K562 (cell line): ENCODE data around the gene RBFOX1. TPM values are rescaled to one million over a fixed set of nuclear protein-coding genes. Genes with fewer than 3 reads are reported as not detected.

Experiments used
- ATAC-seq: fragments of 200-7000 bp; cut with Tn5 transposase; 3 replicates; pipeline ENCODE4 v1.9.1; 2020; ENCODE audit warnings: moderate library complexity
- BruUV-seq: library from RNA; stranded (reverse); fragments of 400-500 nt; replicated peaks from 2 replicates; lab custom pipeline; 2021; lab: Mats Ljungman, UMichigan
- CTCF ChIA-PET: fragments of 300-600 bp; formaldehyde crosslinking; extraction: SDS; loops from one replicate; lab custom pipeline; 2021; ENCODE audit warnings: low intra/inter-chr PET ratio; lab: Yijun Ruan, JAX
- POLR2A ChIA-PET: fragments of 300-600, 350-650 bp; sonication (Branson Sonifier 250); formaldehyde crosslinking; extraction: SDS; loops from one replicate; lab custom pipeline; 2021; ENCODE audit warnings: antibody characterized with exemption, inconsistent platforms; lab: Yijun Ruan, JAX
- DNase-seq, 4 experiments: peaks; one replicate each; pipeline versions ENCODE4 v3.0.0 to v3.0.0-alpha.2; 2011 to 2018; ENCODE audit warnings: low spot score in 3 of 4, mixed read lengths in 3 of 4; ENCODE audit errors: extremely low read depth in 1 of 4
- FAIRE-seq: peaks from 2 replicates; lab custom pipeline; 2011; peaks lifted over from hg19 to GRCh38; lab: Jason Lieb, UNC
- H2AFZ ChIP-seq: 2 replicates; pipeline ENCODE4 v1.6.0; 2011; ENCODE audit warnings: low read depth, low read length, control low read depth, inconsistent platforms
- H3K27ac ChIP-seq: fragments of 200-600 bp; 3 replicates; pipeline ENCODE4 v1.8.0; 2011; ENCODE audit warnings: low read depth, mild to moderate bottlenecking, control low read depth, inconsistent platforms, low read length, moderate library complexity, mixed read lengths; ENCODE audit errors: extremely low read depth
- H3K27me3 ChIP-seq, 2 experiments: fragments of 300-600 bp in 1 of 2; 2 replicates in 1 of 2; 3 replicates in 1 of 2; pipeline versions ENCODE4 v1.6.0 to v1.8.0; 2011; ENCODE audit warnings: inconsistent platforms in 2 of 2, low read length in 2 of 2, mild to moderate bottlenecking in 1 of 2, mixed read lengths in 1 of 2, moderate library complexity in 1 of 2; ENCODE audit not compliant: control insufficient read depth in 2 of 2, insufficient read depth in 2 of 2
- H3K36me3 ChIP-seq: fragments of 300-600 bp; 3 replicates; pipeline ENCODE4 v1.8.0; 2011; ENCODE audit warnings: mild to moderate bottlenecking, low read length, inconsistent platforms; ENCODE audit not compliant: control insufficient read depth, insufficient read depth
- H3K4me1 ChIP-seq, 2 experiments: fragments of 200-600 bp in 1 of 2; replicated peaks in 1 of 2; 2 replicates in 1 of 2; 3 replicates in 1 of 2; pipeline versions ENCODE4 v1.5.1 to v1.8.0; 2011; ENCODE audit warnings: inconsistent platforms in 2 of 2, low read length in 2 of 2, mild to moderate bottlenecking in 1 of 2, mixed read lengths in 1 of 2, moderate library complexity in 1 of 2; ENCODE audit not compliant: control insufficient read depth in 2 of 2, insufficient read depth in 2 of 2
- H3K4me2 ChIP-seq: 2 replicates; pipeline ENCODE4 v1.6.1; 2011; ENCODE audit warnings: low read length, control low read depth, inconsistent platforms, mixed read lengths; ENCODE audit not compliant: insufficient read depth
- H3K4me3 ChIP-seq: fragments of 200-600 bp; sonication (generic), shearing (Covaris generic); 2 replicates; pipeline ENCODE4 v1.5.1; 2016; ENCODE audit warnings: control low read depth, inconsistent platforms
- H3K79me2 ChIP-seq: fragments of 200-600 bp; 3 replicates; pipeline ENCODE4 v1.8.0; 2011; ENCODE audit warnings: low read length, inconsistent platforms; ENCODE audit not compliant: control insufficient read depth, insufficient read depth
- H3K9ac ChIP-seq, 2 experiments: 2 replicates each; pipeline versions ENCODE4 v1.6.0 to v1.6.1; 2011; ENCODE audit warnings: low read depth in 2 of 2, low read length in 2 of 2, control low read depth in 1 of 2, inconsistent platforms in 1 of 2, mild to moderate bottlenecking in 1 of 2, mixed read lengths in 1 of 2; ENCODE audit not compliant: insufficient read depth in 1 of 2
- H3K9me1 ChIP-seq: one replicate; pipeline ENCODE4 v1.6.0; 2011; ENCODE audit warnings: inconsistent platforms, mild to moderate bottlenecking, low read length, moderate library complexity; ENCODE audit not compliant: control insufficient read depth, insufficient read depth
- H3K9me3 ChIP-seq: replicated peaks from 2 replicates; pipeline ENCODE4 v1.5.1; 2011; ENCODE audit warnings: low read depth, low read length, inconsistent platforms; ENCODE audit not compliant: control insufficient read depth, insufficient read depth
- H4K20me1 ChIP-seq: replicated peaks from 2 replicates; pipeline ENCODE4 v1.6.1; 2011; ENCODE audit warnings: low read length, inconsistent platforms, mixed read lengths; ENCODE audit not compliant: control insufficient read depth, insufficient read depth
- CHCHD3 ChIP-seq: fragments of 250-450 bp; sonication (Bioruptor Pico); IDR thresholded peaks from 2 replicates; pipeline ENCODE4 v2.1.2; 2022; ENCODE audit warnings: mild to moderate bottlenecking
- CREB3 ChIP-seq: fragments of 450-650 bp; conservative IDR thresholded peaks from 2 replicates; pipeline ENCODE4 v1.6.1; 2016; ENCODE audit warnings: missing genetic modification characterization, low read depth, mild to moderate bottlenecking, missing compliant biosample characterization, moderate library complexity
- E2F1 ChIP-seq: sonication (generic); formaldehyde crosslinking; IDR thresholded peaks from 2 replicates; pipeline ENCODE4 v1.8.1; 2023; ENCODE audit warnings: mild to moderate bottlenecking, missing genetic modification reagents, moderate library complexity
- GATAD2A ChIP-seq: fragments of 450-650 bp; IDR thresholded peaks from 2 replicates; pipeline ENCODE4 v1.6.1; 2017
- NFATC3 ChIP-seq: fragments of 450-650 bp; IDR thresholded peaks from 2 replicates; pipeline ENCODE4 v1.6.1; 2017; ENCODE audit warnings: mild to moderate bottlenecking
- SIX5 ChIP-seq, 2 experiments: IDR thresholded peaks; 2 replicates each; pipeline ENCODE4 v1.6.1; 2011; ENCODE audit warnings: low read length in 2 of 2, borderline replicate concordance in 1 of 2, low read depth in 1 of 2, mild to moderate bottlenecking in 1 of 2, moderate library complexity in 1 of 2; ENCODE audit not compliant: insufficient read depth in 1 of 2
- TCF7L2 ChIP-seq: fragments of 150-350 bp; IDR thresholded peaks from 2 replicates; pipeline ENCODE4 v1.6.1; 2016; ENCODE audit warnings: low read depth, mild to moderate bottlenecking, low read length, moderate library complexity
- TEAD4 ChIP-seq, 2 experiments: sonication (generic) in 1 of 2; formaldehyde crosslinking in 1 of 2; IDR thresholded peaks; 2 replicates each; pipeline versions ENCODE4 v1.6.1 to v1.8.0; 2012 to 2022; ENCODE audit warnings: borderline replicate concordance in 1 of 2, inconsistent platforms in 1 of 2, low read length in 1 of 2, mild to moderate bottlenecking in 1 of 2, missing genetic modification reagents in 1 of 2
- TRIM28 ChIP-seq: fragments of 450-650 bp; IDR thresholded peaks from 2 replicates; pipeline ENCODE4 v1.6.1; 2017
- VEZF1 ChIP-seq: fragments of 200-800 bp; sonication (Bioruptor generic); IDR thresholded peaks from 2 replicates; pipeline ENCODE4 v1.6.1; 2017; ENCODE audit warnings: missing genetic modification characterization, missing compliant biosample characterization
- ZNF280A ChIP-seq: fragments of 450-650 bp; IDR thresholded peaks from 2 replicates; pipeline ENCODE4 v1.6.1; 2018; ENCODE audit warnings: mild to moderate bottlenecking, low read depth; ENCODE audit not compliant: partially characterized antibody
- ZNF512 ChIP-seq: IDR thresholded peaks from 2 replicates; pipeline ENCODE4 v1.6.1; 2016; ENCODE audit warnings: missing genetic modification characterization, missing compliant biosample characterization
- ZNF586 ChIP-seq: fragments of 450-650 bp; formaldehyde crosslinking; conservative IDR thresholded peaks from 2 replicates; pipeline ENCODE4 v1.4.0; 2020; ENCODE audit warnings: mild to moderate bottlenecking, moderate library complexity
- WGBS: fragments of 100-300 bp; shearing (Covaris generic); methylation state at CpG from one replicate; pipeline ENCODE4 v1.1.6; 2016; ENCODE audit warnings: low coverage, mixed read lengths; ENCODE audit not compliant: insufficient coverage; ENCODE audit errors: missing lambda C conversion rate; 5-methylcytosine and 5-hydroxymethylcytosine counted together
- in situ Hi-C: fragments of 300-500 bp; cut with MboI; formaldehyde crosslinking; loops from 4 replicates; pipeline ENCODE4 v1.15.0; 2018; ENCODE audit warnings: inconsistent platforms, mixed read lengths
- intact Hi-C: fragments of 100-400 bp; cut with micrococcal nuclease; formaldehyde crosslinking; loops from 2 replicates; pipeline ENCODE4 v1.14.2; 2022
- polyA plus RNA-seq, 8 experiments: library from polyadenylated mRNA; depleted of rRNA in 4 of 8; stranded (reverse) in 5 of 8; unstranded in 3 of 8; fragments of >200 nt; fragmentation: Nextera tagmentation in 2 of 8; fragmentation: Illumina TruSeq in 1 of 8; extraction: Ambion mirVana in 2 of 8; extraction: Trizol in 1 of 8; gene quantifications; 2 replicates each; pipeline versions ENCODE4 v1.2.1 to v1.2.3, GENCODE V29; 2011 to 2014; ENCODE audit warnings: inconsistent platforms in 1 of 8, missing spikeins in 1 of 8
- total RNA-seq, 7 experiments: library from RNA; depleted of rRNA in 6 of 7; stranded (reverse); fragments of >200 nt in 6 of 7; fragmentation: Illumina TruSeq in 2 of 7; extraction: Trizol in 2 of 7; gene quantifications; 2 replicates each; pipeline versions ENCODE4 v1.2.1 to v1.2.3, GENCODE V29; 2011 to 2021; ENCODE audit warnings: low replicate concordance in 1 of 7

RBFOX1 gene
- total and polyA plus RNA-seq, 9 of the 15 experiments (the other 6 are each of a cell fraction or from before 2014, with no cell fraction given) = 0.03 TPM; not detected in 8

GRCh38 chr16:7653746-7654461 lies 321.3 kb downstream of the RBFOX1 start (continued):
- TF ChIP-seq VEZF1 (CRISPR knock-in tag) = no peak
- no peak for TF ChIP-seq TCF7L2

- POLR2A ChIA-PET = no interaction called here
- Histone ChIP-seq H3K4me3 (no peak overlapping the region), H4K20me1 (no peaks in the 10 kb centered on the region), H3K9me3 (no peaks in the 10 kb centered on the region), H3K9ac (no peak overlapping the region), H2AFZ (no peak overlapping the region), H3K9me1 (no peaks in the 10 kb centered on the region), H3K27ac (no peak overlapping the region), H3K27me3 (peaks cover 2 to 6% of the 10 kb centered on the region in 2 experiments; a peak in 2 of 5 replicates), H3K36me3 (no peaks in the 10 kb centered on the region), H3K79me2 (no peaks in the 10 kb centered on the region), H3K4me1 (no peaks in the 10 kb centered on the region), H3K4me2 (no peak overlapping the region)
- in situ Hi-C loops = no loop called here
- intact Hi-C loops = no loop called here
- no peak for FAIRE-seq
- no peak for DNase-seq
- no peak for ATAC-seq
- CTCF ChIA-PET = interaction anchor here (0.7 kb wide), 1 partner anchor 10 kb away, joined by 4 read pairs; no protein-coding TSS in a partner anchor
- WGBS = 0% methylated on average over 4 of the region's 4 CpGs
- BruUV-seq = no TSS peak
- no peak for TF ChIP-seq GATAD2A
- no peak for TF ChIP-seq NFATC3
- no peak for TF ChIP-seq TEAD4 (IDR thresholded peaks at IDR 0.05; ENCODE audit: low read length)
- no peak for TF ChIP-seq TEAD4 (CRISPR knock-in tag; IDR thresholded peaks at IDR 0.05; ENCODE audit: borderline replicate concordance)
- TF ChIP-seq ZNF280A = no peak
- no peak for TF ChIP-seq ZNF512
- TF ChIP-seq TRIM28 = no peak
- no peak for TF ChIP-seq CREB3 (tag)
- no peak for TF ChIP-seq E2F1 (CRISPR knock-in tag)
- no peak for TF ChIP-seq CHCHD3 (CRISPR knock-in tag)
- TF ChIP-seq SIX5 (IDR thresholded peaks at IDR 0.05; ENCODE audit: borderline replicate concordance in 1 of 2, insufficient read depth in 1 of 2, low read depth in 1 of 2, low read length in 2 of 2) = no peak
- no peak for TF ChIP-seq ZNF586
Observed at GRCh38 chr16:7675628-7676027, 343.0 kb downstream of the RBFOX1 start.
